Stimulated activated naive CD4-positive, alpha-beta T cell (primary cell): ENCODE results near the gene ACSS1.
A peak's percentile ranks its signal among the peaks of the same experiment; 100 is the strongest.

Experiments used
- DNase-seq, 6 experiments: peaks; one replicate each; lab custom pipeline; 2025; lab: John Stamatoyannopoulos, UW

The ACSS1 gene

DNA sequence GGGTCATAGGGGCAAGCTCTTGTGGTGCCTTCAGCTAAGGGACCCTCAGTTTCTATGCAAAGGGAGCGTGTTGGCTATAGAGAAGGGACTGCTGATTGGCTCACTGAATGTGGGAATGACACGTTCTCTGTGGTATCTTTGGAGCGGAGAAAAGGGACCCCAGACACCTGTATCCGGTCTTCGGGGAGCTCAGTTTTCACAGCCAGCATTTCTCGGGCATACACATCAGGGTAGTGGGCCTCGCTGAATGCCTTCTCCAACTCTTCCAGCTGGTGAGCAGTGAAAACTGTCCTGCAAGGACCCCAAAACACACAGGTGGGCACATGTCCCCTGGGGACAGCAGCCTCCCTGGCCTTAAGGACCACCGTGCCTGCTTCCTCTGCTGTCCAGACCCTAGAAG is 20.7 kb upstream of the ACSS1 start:
- DNase-seq = no peak

DNA sequence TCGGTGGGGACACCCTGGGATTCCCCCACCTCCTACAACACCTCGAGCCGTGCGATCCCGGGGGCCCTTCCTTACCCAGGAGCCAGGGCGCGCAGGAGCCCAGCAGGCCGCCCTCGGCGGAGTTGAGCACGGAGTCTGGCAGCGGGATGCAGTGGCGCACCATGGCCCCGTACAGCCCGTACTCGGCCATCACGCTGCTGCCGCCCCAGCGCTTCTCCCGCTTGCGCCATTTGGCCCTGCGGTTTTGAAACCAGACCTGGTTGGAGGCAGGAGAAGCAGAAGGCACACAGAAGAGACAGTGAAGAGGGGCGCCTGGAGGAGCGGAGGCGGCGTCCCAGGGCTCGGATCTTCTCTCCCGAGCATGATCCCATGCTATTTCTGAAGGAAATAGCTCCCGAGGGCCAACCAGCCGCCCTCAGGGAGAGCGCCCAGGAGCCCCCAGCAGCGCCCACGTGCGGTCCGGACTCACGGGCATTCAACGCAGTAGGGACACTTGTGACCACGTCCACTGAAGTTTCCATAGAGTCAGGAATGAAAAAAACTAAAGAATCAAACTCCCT is 19.8 kb upstream of the ACSS1 start:
- DNase-seq = no peak

DNA sequence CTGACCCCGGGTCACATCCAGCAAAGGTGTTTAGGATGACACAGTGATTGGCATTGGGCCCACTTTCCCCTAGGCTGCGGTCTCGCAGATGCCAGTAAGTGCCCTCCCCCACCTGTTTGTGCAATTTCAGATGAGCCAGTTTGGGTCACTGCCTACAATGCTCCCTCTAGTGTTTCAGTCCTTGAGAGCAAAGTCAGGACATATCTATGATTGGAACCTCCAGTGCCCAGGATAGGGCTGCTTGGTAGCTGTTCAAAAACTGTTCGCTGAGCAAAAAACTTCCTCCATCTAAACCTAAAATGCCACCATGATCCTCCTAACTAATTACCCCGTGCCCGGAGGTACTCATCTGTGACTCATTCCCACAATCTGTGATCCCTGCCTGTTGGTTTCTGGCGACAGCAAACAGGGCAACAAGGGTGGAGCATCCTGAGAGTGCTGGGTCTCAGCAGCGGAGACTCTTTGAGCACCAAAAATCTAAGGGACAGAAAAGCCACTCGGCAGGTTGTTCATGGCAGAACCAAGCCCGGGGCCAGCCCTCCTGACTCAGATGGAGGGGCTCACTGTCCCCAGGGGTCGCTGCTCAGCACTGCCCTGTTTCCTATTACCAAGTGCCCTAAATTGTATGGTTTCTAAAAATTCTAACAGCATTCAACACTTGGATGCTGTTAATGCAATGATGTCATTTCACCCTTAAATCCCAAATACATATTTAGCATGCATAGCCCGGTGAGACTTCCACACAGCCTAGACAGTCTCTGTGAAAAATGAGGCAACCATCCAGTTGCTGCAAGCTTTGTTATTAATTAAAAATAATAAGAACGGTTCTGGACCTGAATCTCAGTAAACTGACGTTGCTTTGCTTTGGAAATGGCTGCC is 19.0 kb upstream of the ACSS1 start:
- DNase-seq = peak in 1 of 6 experiments; percentile 10

DNA sequence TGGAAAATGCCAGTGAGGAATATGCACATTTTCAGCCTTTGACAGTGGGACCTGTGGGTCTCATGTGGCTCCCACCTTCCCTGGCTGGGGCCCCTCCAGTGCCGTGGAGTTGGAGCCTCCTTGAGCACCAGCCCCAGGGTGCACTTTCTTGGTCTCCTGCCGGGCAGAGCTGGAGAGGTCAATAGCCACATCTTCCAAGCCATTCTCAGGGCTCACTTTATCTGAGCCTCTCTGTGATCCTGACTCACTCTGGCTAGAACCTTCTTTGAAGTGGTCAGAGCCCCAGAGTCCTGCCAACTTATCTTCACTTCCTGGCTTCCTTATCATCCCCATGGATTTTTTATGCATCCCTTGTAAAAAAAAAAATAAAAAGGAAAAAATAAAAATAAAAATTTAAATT is 18.3 kb upstream of the ACSS1 start:
- no peak for DNase-seq

DNA sequence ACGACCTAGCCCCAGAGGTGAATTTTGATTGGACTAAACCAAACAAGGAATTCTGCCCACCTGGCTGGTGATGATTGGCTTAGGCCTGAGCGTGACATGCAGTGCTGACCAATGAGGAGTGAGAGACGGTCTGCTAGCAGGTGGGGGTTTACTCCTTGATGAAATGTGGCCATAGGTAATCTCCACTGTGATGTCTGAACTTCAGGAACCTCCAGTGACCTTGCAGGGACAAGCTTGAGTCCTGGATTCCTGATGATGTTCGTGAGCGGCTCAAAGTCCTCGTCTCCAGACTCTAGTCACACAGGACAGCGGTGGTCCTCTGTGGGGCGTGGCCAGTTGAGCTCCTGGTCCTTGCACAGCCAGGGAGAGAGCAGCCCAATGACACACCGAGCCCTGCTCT is 15.6 kb upstream of the ACSS1 start:
- no peak for DNase-seq

DNA sequence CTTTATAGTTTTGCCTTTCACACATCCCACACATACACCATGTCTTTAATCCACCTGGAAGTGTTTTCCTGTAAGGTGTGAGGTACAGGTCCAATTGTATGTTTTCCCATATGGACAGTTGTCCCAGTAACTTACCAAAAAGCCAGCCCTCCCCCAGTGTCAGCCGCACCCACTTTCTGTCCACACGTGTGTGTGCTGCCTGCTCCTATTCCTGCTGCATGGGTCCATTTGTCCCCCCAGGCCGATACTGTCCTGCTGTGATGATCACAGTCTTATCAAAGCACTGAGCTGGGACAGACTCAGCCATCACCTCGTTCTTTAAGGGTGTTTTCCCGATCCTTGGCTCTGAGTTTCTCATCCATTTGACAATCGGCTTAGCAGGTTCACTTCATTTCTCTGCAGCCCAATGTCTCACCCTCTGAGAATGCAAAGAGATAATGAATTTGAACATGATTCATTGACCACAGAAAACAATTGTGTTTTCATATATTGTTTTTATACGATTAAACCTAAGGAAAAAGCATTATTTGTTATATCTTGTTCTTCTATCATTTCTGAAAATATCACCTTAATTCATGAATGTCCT is 14.4 kb upstream of the ACSS1 start:
- DNase-seq = no peak

DNA sequence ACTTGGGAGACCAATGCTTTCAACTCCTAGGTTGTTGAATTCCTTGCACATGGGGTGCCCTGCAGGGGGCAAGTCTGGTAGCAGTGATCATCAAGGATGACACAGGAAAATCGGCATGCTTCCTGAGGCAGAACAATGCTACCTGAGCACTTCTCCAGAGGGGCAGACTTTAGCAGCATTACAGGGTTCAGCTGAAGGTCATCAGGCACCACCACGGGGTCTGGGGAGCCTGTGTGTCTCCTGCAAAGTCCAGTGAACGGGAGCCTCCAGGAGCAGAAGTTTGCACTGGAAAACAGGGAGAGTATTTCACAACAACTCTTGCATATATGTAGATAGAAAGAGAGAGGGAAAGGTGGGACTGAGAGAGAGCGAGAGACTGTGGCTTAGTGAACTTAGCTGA is 13.8 kb upstream of the ACSS1 start:
- DNase-seq = no peak

DNA sequence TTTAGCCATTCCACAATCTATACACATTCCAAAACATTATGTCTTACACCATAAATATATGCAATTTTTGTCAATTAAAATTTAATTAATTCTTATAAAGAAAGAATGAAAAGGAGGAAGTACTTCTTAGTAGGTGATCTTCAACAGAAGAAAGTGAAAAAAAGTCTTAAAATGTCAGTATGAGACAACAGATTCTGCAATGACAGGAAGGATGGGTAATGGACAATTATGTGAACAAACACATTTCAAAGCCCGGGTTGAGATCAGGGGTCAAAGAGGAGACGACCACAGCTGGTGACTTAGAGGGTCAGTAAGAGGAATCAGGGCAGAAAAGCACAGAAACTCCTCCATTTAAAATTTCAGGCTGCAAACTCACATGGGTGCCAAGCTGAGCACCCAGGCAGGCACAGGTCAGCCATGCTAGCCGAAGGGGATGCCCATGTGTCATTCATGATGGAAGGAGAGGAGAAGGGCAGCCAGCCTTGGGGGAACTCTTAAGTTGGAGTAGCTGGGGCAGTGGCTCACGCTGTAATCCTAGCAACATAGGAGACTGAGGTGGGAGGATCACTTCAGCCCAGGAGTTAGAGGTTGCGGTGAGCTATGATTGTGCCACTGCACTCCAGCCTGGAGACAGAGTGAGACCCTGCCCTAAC is 13.0 kb upstream of the ACSS1 start:
- DNase-seq = no peak

DNA sequence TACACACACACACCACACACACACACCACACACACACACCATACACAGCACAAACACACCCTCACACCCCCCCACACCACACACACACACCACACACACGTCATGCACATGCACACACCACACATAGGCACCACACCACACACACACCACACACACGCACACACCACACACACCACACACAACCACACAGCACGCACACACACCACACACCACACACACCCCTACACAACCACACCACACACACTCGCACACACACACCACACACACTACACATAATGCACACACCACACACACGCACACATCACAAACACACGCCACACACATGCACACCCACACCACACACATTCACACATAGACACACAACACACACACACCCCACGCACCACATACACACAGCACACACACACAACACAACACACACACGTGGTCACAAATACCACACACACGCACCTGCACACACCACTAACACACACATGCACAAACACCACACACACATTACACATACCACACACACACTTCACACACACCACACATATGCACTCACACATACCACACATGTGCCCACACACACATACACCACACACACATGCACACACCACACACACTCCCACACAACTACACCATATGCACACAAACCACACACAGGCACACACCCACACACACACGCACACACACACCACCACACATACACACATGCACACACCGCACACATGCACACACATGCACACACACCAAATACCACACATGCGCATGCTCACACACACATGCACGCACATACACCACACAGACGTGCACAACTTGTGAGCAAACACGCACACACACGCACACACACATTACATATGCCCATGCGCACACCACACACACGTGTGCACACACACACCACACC is 9.4 kb upstream of the ACSS1 start:
- no peak for DNase-seq

DNA sequence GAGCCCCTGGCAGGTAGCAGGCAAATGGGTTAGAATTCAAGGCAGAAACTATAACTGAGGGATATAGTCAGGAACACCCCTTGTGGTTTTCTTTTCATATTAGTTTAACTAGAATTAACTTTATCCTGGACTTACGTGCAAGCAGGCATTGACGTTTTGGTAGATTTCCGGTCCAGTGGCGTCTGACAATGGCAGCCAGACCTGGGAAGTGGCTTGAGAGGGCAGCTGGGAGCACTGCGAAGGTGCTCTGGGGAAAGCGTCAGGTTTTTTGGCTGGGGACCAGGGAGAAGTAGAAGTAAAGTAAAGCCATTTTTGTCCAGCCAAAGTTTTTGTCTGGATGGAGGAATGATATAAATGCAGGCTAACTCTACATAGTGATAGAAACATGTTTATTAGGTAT is 8.4 kb upstream of the ACSS1 start:
- DNase-seq = no peak

DNA sequence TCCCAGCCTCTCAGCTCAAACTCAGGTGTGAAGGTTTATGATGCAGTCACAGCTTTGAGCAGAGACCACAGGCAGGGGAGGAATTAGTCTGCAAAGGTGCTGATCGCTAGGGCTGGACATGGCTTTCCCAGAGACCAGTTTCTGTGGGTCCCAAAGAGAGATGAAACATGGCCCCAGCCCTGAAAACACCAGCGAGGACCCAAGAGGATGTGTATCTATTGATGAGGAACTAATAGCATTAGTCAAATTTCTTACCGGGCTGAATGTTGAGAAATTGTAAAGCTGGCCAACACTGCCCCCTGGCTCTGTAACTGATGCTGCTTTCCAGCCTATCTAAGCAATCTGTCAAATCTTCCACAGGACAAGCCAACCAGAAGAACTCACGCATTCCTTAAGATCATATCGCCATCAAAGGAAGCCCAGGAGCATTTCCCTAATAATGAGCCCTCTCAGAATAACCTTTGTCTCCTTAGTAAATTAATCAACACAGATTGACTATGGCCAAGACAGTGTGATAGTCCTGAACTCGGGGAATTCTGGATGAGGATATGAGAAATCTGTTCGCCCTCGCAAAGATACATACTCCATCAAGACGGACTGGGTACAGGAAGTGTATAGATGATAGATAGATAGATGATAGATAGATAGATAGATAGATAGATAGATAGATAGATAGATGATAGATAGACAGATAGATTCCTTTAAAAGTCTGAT is 7.8 kb upstream of the ACSS1 start:
- DNase-seq = peak; percentile 35 to 76 (median 52)

DNA sequence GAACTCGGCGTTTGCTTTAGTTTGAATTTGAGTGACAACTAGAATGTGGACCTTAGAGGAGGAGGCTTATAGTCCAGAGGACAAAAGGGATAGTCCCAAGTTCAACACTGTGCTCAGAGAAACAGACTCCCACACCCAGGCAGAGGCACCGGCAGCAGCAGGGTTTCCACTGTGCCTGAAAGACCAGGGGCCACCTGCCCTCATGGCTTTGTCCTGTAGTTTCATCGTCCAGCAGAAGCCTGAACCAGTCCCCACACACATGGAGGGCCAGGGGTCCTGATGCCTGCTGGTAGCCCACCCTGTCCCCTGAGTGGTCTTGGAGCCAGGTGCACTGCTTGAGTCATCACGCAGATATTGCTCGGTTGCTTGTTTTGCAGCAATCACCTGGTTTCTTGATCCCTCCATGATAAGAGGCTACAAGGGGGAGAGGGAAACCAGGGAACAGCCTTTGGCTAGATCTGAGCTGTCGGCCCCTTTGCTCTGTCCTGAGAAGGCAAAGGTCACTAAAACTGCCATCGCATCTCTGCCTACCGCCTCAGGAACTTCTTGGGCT is 7.2 kb upstream of the ACSS1 start:
- DNase-seq = no peak

DNA sequence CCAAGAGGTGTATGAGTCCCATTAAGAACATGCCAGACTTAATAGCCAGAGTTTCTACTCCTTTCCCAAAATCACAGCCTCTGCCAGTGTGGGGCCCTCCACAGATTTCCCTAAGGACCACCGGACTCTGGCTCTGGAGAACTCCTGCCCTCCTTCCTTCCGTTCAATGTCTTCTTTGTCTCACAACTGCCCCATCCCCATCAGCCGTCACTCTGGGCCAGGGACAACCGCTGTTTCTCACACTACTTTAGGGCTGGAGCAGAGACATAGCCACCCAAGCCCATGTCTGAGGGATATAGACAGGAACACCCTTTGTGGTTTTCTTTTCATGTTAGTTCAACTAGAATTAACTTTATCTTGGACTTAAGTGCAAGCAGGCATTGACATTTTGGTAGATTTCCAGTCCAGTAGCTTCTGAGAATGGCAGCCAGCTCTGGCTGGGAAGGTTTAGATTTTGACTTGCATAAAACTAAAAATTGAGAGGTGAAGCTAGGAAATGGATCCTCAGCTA is 6.7 kb upstream of the ACSS1 start:
- no peak for DNase-seq

DNA sequence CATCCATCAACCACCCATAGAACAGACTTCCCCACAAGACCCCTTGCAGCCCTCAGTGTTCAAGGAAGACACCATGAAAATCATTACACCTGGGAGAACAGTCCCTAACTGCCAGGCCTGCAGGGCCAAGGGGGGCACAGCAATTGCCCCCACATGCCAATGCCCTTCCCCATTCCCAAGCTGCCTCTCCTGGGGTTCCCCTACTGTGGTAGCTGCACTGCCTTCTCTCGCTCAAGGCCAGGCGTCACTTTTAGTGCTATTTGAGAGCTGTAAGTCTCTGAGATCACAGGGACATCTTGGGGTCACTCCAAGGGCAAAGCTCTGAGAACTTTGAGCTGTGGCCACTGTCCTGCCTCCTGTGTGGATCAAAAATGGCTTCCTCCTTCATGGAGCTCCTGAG is 6.0 kb upstream of the ACSS1 start:
- no peak for DNase-seq

DNA sequence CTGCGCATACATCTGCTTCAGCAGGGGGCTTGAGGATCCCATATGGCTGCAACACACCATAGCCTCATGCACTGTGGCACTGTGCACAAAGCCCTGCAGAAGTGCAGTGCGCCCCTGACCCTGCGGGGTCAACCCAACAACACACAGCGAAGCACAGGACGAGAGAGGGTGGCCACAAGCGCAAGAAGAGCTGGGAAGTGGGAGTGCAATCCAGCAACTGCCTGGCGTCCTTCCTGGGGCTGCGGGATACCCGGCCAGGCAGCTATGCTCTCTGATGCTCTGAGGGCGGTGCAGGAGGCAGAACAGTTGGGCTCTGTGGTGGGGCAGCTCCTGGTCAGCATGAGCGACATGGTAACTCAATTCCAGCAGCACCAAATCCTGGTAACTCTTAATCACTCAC is 5.6 kb upstream of the ACSS1 start:
- DNase-seq = no peak

DNA sequence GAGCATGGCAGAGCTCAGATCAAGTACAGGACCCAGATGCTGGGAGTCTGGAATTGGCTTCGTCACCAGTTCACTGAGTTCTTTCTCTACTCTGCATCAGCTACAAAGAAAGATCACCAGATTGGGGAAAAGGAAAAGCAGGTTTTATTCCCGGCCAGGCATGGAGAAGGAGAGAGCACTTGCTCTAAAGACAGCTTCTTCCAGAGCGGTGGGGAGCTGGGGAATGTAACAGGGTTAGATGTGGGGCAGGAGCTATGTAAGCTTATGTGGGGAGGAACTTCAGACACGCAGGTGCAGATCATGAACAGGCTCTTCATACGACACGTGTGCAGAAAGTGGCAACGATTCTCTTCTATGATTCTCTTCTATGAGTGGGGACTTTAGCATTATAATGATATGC is 4.9 kb upstream of the ACSS1 start:
- no peak for DNase-seq

DNA sequence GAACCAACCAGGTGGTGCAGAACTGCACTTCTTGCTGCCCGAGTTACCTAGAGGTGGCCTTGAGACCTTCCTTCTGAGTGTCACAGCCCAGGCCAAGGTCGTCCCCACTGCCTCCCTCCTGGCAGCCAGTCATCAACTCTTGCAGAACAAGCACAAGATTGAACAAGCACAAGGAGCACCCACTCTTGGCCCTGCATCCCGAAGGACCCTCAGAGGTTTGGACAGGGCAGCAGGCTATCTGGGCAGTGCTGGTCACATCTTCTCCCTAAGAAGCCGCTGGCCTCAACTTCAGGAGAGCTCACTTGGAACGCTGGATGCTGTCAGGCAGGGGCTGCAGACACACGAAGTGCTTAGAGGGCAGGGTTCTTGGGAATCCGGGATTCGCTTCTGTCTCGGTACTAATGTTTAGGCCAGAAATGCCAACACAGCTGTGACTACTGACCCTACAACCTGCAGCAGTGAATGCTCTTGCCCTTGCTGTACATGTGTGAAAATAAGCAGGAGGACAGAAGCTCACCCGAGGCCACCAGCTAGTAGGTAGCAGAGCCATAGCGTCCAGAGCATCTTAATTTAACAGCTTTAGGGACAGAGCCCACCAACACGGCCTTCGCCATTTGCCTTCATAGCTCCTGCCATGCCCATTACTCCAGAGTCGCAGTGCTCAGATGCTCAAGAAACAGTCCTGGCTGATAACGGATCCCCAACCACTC is 4.0 kb upstream of the ACSS1 start:
- DNase-seq = no peak

DNA sequence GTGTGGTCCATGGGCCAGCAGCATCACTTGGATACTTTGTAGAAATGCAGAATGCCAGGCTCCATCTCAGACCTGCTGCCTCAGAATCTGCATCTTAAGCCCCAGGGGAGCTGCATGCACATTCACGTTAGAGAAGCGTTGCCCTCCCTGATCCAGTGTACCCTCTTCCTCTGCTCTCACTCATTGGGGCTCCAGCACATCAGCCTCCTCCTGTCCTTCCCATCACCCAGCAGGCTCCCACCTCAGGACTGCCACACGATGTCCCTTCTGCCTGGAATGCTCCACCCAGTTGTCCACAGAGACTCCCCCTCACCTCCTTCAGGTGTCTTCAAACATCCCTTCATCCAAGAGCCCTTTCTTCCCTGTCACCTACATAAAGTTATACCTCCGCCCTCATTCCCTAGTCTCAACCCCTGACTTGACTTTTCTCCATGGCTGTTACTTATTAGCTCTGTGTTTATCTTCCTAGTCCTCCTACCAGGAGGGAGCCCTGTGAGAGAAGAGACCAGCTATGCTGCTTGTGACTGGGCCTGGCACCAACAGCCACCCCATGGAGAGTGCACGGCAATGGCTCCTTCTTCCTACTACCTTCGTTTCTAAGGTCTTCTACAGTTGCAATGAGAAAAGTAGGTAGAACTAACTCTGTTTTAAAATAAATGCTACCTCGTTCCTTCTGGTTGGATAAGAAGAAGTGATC is 3.3 kb upstream of the ACSS1 start:
- no peak for DNase-seq

DNA sequence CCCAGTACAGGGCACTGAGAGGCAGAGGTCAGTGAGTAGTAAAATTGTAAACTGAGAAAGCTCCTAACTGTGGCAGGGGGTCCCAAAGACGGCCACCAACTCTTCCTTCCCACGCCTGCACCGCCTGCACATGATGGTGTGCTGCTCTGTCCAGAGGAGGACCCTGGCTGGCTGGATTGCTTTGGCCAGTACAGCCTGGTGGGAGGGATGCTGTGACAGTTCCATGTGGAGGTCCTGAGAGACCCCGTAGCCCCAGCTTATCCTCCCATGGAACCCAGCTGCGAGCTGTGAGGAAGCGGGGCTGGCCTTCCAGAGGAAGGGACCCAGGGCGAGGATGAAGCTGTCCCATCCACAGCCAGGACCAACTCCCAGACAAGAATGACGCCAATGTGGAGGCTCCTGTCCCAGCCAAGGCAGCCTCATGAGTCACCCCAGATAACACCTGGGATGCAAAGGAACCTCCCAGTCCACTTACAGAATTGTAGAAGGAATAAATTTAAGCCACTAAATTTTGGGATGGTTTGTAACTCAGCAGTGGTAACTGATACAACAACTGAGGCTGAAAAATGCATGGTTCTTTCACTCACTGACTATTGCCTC is 2.0 kb upstream of the ACSS1 start:
- no peak for DNase-seq
